HG03135 (cell line): ENCODE results near the gene CACNA2D2.

Source experiments
- ATAC-seq: cut with Tn5 transposase; IDR thresholded peaks from one replicate; pipeline ENCODE4 v1.9.1; 2021; ENCODE audit warnings: mild to moderate bottlenecking, moderate library complexity; ENCODE audit not compliant: unreplicated experiment

The CACNA2D2 gene

DNA sequence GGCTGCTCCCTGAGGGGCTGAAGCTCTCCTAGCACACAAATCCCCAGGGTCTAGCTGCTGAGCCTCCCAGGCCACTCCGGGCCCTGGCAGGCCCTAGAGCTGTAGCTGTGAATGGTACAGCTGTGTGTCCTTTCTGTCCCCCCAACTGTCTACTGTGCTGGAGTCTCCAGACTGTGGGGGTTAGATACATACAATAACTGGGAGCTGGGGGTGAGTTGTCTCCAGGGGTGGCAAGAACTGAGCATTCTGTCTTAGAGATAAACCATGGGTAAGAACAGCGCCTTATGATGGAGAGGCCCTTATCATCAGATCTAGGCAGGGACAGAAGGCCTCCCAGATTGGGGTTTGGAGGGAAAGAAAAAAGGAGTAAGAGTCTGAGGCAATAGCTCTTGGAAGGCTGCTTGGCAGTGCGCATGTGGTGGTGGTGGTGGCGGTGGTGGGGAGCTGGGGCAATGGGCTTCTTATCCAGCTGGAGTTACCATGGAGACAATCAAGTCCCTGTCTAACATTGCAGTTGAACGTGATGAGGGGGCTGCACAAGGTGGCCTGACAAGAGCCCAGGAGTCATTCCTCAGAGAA is 149.2 kb downstream of the CACNA2D2 start:
- ATAC-seq: no peak

DNA sequence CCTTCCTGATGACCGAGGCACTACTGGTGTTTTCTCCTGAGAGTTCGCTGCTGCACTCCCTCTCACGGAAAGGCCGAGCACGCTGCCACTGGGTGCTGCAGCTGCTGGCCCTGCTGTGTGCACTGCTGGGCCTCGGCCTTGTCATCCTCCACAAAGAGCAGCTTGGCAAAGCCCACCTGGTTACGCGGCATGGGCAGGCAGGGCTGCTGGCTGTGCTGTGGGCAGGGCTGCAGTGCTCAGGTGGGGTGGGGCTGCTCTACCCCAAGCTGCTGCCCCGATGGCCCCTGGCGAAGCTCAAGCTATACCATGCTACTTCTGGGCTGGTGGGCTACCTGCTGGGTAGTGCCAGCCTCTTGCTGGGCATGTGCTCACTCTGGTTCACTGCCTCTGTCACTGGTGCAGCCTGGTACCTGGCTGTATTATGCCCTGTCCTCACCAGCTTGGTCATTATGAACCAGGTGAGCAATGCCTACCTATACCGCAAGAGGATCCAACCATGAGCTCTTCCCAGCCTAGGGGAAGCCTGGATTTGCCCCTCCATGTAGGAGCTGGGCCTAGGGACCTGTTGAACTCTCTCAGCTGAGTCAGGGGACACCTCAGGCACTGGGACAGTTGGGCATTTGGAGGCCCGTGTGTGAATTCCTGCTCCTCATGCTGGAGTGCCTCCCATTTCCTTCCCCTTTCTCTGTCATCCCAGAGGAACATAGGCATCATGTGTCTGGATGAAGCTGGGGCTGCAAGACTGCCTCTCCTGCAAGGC is 150.0 kb downstream of the CACNA2D2 start:
- no peak for ATAC-seq

- ATAC-seq: no peak
Observed at GRCh38 chr3:50352781-50353180, 150.7 kb downstream of the CACNA2D2 start.

- ATAC-seq: no peak
Observed at GRCh38 chr3:50351323-50351697, 152.1 kb downstream of the CACNA2D2 start.

DNA sequence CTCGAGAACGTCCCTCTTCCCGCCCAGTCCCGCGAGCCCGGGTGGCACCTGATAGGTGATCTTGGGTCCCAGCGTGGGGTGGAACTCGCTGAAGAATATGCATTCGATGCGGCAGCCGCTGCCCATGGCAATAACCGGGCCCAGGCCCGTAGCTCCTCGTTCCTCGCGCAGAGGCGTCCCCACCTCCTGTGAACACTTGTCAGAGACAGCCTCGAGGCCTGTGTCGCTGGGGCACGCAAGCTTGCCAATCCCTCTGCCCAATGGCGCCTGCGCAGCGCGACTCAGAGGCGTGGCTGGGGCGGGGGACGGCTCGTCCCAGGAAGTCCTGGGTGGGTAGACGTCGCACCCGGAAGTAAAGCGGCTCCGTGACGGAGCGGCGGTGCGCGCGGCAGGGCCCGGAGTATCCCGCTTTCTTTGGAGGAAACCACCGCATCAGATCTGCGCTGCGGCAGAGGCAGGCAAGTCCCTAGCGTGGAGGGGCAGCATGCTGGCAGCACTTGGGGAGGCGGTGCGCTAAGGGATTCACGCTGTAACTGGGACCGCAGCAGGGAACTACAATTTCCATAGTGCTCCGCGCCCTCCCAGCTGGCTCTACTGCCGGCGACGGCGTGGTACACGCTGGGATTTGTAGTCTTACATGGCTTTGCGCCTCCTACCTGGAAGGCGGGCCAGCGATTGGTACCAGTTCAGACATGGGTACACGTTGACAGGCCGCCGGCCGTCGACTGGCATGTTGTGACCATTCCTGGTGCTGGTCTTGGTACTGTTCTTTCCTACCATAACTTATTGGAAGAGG is 152.7 kb downstream of the CACNA2D2 start, which contains the start of the genes CYB561D2 and NPRL2:
TSS of gene CYB561D2 (plus strand) at position 336 of the 796 bp plus-strand sequence. CDS start 572 bp downstream, outside the sequence.
TSS of gene NPRL2 (minus strand) at position 249 of the 796 bp plus-strand sequence. CDS start at position 126, 123 bp downstream.
- ATAC-seq: peak; percentile 78

GRCh38 chr3:50350213-50350526 is 153.3 kb downstream of the CACNA2D2 start:
- no peak for ATAC-seq

GRCh38 chr3:50347187-50347813 is 156.1 kb downstream of the CACNA2D2 start:
- no peak for ATAC-seq

DNA sequence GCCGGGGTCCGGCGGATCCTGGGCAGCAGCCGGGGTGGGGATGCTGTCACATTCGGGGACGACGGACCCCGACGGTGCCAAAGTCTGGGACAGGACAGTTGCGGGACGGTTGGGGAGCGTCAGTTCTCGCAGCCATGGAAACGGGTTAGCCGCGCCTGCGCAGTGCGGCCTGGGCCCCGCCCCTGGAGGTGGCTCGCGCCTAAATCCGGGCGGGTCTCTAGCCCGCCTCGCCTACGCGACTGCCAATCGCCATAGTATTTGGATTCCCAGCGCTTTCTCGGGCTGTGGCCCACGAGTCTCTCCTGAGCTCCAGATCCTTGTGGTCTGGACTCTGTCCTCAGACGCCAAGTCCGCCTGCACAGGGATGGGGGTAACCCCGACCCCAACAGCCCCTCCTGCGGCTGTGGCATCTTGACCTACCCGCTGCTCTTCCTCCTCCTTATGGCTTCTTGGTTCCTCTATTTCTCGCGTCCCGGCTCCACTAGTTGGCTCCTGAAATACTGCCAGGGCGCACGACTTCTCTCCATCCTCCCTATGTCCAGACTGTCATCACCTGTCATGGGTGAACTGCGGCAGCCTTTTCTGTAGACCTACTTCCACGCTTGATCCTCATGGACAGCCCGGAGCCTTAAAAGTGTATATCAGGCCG is 157.7 kb downstream of the CACNA2D2 start, which contains the start of gene ZMYND10:
TSS of gene ZMYND10 (minus strand) at position 147 of the 649 bp plus-strand sequence. CDS start 153 bp downstream, outside the sequence.
- no peak for ATAC-seq

DNA sequence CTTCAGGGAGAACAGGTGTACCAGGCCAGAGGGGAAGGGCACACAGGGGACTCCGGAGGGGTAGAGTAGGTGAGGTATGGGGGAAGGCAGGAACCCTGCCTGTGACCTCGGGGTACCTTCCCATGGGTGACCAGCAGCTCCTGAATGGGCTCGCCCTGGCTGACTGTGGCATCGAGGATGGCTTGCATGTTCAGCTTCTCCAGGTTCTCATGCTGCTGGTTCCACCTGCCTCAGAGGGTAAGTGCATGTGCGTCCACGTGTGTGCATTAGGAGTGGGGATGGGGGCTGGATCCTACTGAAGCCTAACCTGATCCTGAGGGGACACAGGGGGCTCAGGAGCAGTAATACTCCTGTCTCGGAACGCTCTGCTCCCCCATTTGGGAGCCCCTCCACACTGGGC is 158.4 kb downstream of the CACNA2D2 start:
- ATAC-seq: no peak

- ATAC-seq: no peak
Observed at GRCh38 chr3:50342813-50343633, 160.4 kb downstream of the CACNA2D2 start.

DNA sequence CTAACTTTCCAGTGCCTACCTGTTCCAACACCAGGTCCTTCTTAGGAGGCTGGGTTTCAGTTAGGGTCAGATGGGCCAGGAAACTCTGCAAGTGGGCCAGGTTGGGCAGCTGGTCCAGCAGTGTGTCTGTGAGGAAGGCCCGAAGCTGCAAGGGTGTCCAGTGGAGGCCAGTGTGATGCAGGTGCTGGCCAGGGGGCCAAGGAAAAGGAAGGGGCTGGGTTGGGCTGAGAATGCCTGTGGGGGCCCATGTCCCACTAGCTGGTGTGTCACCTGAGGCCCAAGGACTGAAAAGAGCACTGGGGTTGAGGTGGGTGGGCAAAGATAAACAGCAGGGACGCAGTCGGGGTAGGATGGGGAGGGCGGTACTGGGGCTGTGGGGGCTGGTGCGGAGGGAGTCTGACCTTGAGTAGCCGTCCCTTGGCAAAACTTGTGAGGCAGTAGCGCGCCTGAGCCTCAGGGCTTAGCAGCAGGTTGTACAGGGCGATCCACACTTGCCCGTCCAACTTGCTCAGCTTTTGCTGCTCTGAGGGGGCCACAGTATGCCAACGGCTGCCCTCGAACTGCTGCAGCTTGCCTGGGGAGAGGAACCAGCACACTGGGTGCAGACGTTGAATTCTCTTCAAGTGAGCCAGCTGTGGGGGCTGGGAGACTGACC is 161.3 kb downstream of the CACNA2D2 start:
- ATAC-seq: no peak

DNA sequence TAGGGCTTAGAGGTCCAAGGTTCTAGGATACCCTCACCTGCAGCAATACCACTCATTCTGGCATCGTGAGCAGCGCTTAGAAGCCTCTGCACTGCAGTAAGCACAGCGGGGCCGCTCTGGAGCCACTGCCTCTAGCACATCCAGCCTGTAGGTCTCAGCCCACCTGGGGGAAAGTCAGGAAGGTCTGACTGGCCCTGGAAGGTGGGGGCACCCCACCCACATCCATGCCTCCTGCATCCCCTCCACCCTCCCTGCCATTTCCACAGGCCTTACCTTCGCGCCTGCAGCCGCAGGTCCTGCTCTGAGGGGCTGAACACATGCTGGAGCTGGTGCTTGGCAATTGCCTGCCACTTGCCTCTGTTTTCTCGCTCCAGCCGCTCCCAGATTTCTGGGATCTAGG is 161.9 kb downstream of the CACNA2D2 start:
- no peak for ATAC-seq

GRCh38 chr3:50340448-50341329 is 162.7 kb downstream of the CACNA2D2 start, which contains the start of gene RASSF1:
TSS of gene RASSF1 (minus strand) at chr3:50340836. CDS start at chr3:50340805, 31 bp downstream.
- no peak for ATAC-seq

DNA sequence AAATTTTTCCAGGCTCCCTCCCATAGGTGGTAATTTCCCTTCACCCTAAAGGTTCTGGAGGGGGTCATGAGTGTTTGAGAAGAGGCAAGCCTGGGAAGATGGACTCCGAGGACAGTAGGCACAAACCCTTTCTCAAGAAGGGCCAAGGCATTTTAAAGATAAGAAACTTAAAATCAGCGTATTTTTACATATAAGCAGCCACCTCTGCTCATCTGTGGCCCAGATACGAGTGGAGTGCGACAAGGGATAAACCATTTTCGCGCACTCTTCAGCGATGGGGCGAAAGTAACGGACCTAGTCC is 163.3 kb downstream of the CACNA2D2 start:
- ATAC-seq: no peak

- ATAC-seq: no peak
Observed at GRCh38 chr3:50339485-50340146, 163.8 kb downstream of the CACNA2D2 start.

DNA sequence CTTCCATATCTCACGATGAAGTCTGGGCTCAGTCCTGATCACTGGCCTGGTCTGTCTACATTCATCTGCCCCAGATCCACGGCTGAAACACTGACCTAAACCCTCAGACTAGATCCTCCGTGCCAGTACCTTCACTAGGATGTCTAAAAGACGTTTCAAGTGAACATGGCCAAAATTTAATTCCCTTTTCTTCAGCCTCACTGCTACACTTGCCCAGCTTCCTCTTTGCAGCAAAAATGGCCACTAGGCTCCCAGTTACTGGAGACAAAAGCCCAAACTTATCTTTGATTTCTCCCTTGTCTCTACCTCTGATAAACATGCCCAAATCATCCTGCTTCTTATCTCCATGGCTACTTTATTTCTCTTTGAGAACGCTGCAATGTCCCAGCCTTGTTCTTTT is 164.5 kb downstream of the CACNA2D2 start:
- no peak for ATAC-seq

- ATAC-seq: peak; percentile 67
Observed at GRCh38 chr3:50337175-50337861, 166.1 kb downstream of the CACNA2D2 start.
